ENCODE results near the gene LHFPL2.

- TF ChIP-seq POLR2A (IDR thresholded peaks at IDR 0.05) (no peak), CTCF (IDR thresholded peaks at IDR 0.05) (no peak)
Observed at GRCh38 chr5:78615697-78616096, 32.9 kb downstream of the LHFPL2 start.

All from body of pancreas (tissue), 4 donors.